ENCODE data around the gene YPEL3.
A peak's percentile ranks its signal among the peaks of the same experiment; 100 is the strongest.

The YPEL3 gene

GRCh38 chr16:30091474-30092372, 4.3 kb downstream of the YPEL3 start, which contains the start of gene TBX6:
TSS of gene TBX6 (minus strand) at chr16:30091924. CDS start at chr16:30091193, 731 bp downstream.
- peak within 1 kb of the TSS; percentile 100 for H3K27ac ChIP-seq
- H3K9me3 ChIP-seq: no peaks in the 10 kb centered on the region
- peak within 1 kb of the TSS; percentile 85 for H3K4me3 ChIP-seq (ENCODE audit: low read depth in 1 of 2, low read length in 1 of 2)
- TF ChIP-seq, protein P1, sequence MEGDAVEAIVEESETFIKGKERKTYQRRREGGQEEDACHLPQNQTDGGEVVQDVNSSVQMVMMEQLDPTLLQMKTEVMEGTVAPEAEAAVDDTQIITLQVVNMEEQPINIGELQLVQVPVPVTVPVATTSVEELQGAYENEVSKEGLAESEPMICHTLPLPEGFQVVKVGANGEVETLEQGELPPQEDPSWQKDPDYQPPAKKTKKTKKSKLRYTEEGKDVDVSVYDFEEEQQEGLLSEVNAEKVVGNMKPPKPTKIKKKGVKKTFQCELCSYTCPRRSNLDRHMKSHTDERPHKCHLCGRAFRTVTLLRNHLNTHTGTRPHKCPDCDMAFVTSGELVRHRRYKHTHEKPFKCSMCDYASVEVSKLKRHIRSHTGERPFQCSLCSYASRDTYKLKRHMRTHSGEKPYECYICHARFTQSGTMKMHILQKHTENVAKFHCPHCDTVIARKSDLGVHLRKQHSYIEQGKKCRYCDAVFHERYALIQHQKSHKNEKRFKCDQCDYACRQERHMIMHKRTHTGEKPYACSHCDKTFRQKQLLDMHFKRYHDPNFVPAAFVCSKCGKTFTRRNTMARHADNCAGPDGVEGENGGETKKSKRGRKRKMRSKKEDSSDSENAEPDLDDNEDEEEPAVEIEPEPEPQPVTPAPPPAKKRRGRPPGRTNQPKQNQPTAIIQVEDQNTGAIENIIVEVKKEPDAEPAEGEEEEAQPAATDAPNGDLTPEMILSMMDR (IDR thresholded peaks at IDR 0.05): peak; percentile 90
- H3K36me3 ChIP-seq: peaks cover 34% of the 10 kb centered on the region
- H3K4me1 ChIP-seq (ENCODE audit: control insufficient read depth in 1 of 2, insufficient read depth in 1 of 2, low read depth in 1 of 2, low read length in 1 of 2): peaks cover 67 to 68% of the 10 kb centered on the region in 2 experiments
- no peaks in the 10 kb centered on the region for H3K27me3 ChIP-seq

GRCh38 chr16:30090610-30091331, 5.2 kb downstream of the YPEL3 start:
- TF ChIP-seq, protein P1 (IDR thresholded peaks at IDR 0.05): no peak
- Histone ChIP-seq H3K27me3 (no peaks in the 10 kb centered on the region), H3K9me3 (no peaks in the 10 kb centered on the region), H3K36me3 (peaks cover 38% of the 10 kb centered on the region), H3K4me1 (ENCODE audit: control insufficient read depth in 1 of 2, insufficient read depth in 1 of 2, low read depth in 1 of 2, low read length in 1 of 2) (peaks cover 70 to 72% of the 10 kb centered on the region in 2 experiments), H3K4me3 (ENCODE audit: low read depth in 1 of 2, low read length in 1 of 2) (peak overlapping the region; percentile 85), H3K27ac (peak overlapping the region; percentile 100)

DNA sequence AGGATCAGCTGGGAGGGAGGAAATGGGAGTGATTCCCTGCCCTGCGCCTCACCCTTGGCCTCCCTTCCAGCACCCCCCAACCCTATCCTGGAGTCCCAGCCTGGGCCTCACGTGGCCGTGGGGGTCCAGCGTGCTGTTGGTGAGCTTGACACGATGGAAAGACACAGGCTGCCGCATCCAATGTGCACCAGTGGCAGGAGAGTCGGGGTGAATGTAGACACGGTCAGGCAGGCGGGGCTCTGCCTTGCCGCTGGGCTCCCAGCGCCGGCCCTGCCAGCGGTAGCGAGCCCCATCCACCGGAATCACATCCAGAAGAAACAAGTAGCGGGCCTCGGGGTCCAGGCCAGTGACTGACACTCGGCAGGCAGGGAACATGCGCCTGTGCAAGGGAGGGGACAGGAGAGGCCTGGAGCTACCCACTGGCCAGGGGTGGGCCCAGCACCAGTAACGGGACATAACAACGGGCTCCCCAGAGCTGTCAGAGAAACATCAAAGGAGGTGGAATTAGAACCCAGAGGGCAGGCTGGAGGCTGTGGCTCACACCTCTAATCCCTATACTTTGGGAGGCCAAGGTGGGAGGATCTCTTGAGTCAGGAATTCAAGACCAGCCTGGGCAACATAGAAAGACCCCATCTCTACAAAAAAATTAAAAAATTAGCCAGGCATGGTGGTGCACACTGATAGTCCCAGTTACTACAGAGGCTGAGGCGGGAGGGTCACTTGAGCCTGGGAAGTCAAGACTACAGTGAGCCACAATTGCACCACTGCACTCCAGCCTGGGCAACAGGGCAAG, 7.0 kb downstream of the YPEL3 start:
- no peaks in the 10 kb centered on the region for H3K27me3 ChIP-seq
- H3K9me3 ChIP-seq: no peaks in the 10 kb centered on the region
- TF ChIP-seq, protein P1 (IDR thresholded peaks at IDR 0.05): no peak
- H3K4me3 ChIP-seq (ENCODE audit: low read depth in 1 of 2, low read length in 1 of 2): no peak overlapping the region
- H3K36me3 ChIP-seq: peaks cover 41% of the 10 kb centered on the region
- H3K27ac ChIP-seq: peak overlapping the region; percentile 90
- H3K4me1 ChIP-seq (ENCODE audit: control insufficient read depth in 1 of 2, insufficient read depth in 1 of 2, low read depth in 1 of 2, low read length in 1 of 2): peaks cover 55 to 62% of the 10 kb centered on the region in 2 experiments

DNA sequence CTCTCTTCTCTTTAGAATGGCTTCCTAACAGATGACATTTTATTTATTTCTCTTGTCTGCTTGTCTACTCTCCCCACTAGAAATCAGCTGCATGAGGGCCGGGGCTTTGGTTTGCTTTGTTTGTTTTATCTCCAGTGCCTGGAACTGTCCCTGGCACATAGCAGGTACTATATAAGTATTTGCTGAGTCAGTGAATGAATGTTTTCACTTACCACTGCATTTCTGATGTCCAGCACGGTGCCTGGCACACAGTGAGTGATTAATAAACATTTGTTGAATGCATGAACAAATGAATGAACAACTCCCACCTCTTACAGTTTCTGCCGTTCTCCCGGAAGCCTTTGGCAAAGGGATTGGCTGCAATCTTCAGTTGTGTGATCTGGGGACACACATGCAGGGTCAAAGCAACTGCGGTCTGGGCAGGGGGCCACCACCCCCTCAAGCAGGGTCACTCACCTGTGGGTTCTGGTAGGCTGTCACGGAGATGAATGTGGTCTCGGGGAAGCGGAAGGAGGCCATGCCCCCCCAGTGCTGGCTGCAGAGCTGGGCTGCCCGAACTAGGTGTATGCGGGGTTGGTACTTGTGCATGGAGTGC, 7.7 kb downstream of the YPEL3 start:
- peaks cover 48 to 56% of the 10 kb centered on the region in 2 experiments for H3K4me1 ChIP-seq (ENCODE audit: control insufficient read depth in 1 of 2, insufficient read depth in 1 of 2, low read depth in 1 of 2, low read length in 1 of 2)
- H3K36me3 ChIP-seq: peaks cover 41% of the 10 kb centered on the region
- no peak overlapping the region for H3K4me3 ChIP-seq (ENCODE audit: low read depth in 1 of 2, low read length in 1 of 2)

More for the DNA sequence above, 7.7 kb downstream of the YPEL3 start:
- no peaks in the 10 kb centered on the region for H3K9me3 ChIP-seq
- no peaks in the 10 kb centered on the region for H3K27me3 ChIP-seq
- peak overlapping the region; percentile 90 for H3K27ac ChIP-seq
- TF ChIP-seq, protein P1 (IDR thresholded peaks at IDR 0.05): no peak
